ENCODE results near the gene MISP3.

MISP3 gene

DNA sequence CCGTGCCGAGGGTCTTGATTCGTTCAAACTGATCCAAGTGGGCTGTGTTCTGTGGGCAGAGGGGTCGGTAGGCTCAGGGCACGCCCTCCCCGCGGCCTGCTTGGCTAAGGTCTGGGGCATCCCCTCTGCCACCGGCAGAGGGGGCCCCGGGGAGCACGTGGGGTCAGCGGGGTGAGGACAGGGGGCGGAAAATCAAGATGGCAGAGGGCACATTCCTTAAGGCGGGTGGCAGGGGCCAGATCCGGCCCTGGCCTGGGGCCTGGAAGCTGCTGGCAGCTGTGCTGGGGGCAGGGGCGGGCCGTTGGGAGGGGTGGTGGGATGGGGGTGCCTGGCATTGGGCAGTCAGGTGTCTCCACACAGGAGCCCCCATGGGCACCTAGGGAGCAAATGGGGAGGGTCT, 34.3 kb downstream of the MISP3 start:
- TF ChIP-seq, protein P1, sequence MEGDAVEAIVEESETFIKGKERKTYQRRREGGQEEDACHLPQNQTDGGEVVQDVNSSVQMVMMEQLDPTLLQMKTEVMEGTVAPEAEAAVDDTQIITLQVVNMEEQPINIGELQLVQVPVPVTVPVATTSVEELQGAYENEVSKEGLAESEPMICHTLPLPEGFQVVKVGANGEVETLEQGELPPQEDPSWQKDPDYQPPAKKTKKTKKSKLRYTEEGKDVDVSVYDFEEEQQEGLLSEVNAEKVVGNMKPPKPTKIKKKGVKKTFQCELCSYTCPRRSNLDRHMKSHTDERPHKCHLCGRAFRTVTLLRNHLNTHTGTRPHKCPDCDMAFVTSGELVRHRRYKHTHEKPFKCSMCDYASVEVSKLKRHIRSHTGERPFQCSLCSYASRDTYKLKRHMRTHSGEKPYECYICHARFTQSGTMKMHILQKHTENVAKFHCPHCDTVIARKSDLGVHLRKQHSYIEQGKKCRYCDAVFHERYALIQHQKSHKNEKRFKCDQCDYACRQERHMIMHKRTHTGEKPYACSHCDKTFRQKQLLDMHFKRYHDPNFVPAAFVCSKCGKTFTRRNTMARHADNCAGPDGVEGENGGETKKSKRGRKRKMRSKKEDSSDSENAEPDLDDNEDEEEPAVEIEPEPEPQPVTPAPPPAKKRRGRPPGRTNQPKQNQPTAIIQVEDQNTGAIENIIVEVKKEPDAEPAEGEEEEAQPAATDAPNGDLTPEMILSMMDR (conservative IDR thresholded peaks at IDR 0.05; ENCODE audit: low read depth, low read length): no peak
- no peaks in the 10 kb centered on the region for H3K36me3 ChIP-seq (ENCODE audit: insufficient read depth)
- H3K4me3 ChIP-seq (IDR thresholded peaks at IDR 0.05; ENCODE audit: insufficient read depth, low read depth, low read length): no peak overlapping the region
- no peak overlapping the region for H3K27ac ChIP-seq
- H3K4me2 ChIP-seq: no peak overlapping the region
- no peaks in the 10 kb centered on the region for H3K27me3 ChIP-seq (ENCODE audit: insufficient read depth, low read depth)
- H3K79me2 ChIP-seq (ENCODE audit: insufficient read depth, low read depth): no peaks in the 10 kb centered on the region
- no peaks in the 10 kb centered on the region for H4K20me1 ChIP-seq (ENCODE audit: insufficient read depth)
- no peak overlapping the region for H2AFZ ChIP-seq (ENCODE audit: low read depth)
- H3K4me1 ChIP-seq (ENCODE audit: low read depth, poor library complexity, severe bottlenecking): peaks cover 41% of the 10 kb centered on the region
- H3K9ac ChIP-seq: no peak overlapping the region

DNA sequence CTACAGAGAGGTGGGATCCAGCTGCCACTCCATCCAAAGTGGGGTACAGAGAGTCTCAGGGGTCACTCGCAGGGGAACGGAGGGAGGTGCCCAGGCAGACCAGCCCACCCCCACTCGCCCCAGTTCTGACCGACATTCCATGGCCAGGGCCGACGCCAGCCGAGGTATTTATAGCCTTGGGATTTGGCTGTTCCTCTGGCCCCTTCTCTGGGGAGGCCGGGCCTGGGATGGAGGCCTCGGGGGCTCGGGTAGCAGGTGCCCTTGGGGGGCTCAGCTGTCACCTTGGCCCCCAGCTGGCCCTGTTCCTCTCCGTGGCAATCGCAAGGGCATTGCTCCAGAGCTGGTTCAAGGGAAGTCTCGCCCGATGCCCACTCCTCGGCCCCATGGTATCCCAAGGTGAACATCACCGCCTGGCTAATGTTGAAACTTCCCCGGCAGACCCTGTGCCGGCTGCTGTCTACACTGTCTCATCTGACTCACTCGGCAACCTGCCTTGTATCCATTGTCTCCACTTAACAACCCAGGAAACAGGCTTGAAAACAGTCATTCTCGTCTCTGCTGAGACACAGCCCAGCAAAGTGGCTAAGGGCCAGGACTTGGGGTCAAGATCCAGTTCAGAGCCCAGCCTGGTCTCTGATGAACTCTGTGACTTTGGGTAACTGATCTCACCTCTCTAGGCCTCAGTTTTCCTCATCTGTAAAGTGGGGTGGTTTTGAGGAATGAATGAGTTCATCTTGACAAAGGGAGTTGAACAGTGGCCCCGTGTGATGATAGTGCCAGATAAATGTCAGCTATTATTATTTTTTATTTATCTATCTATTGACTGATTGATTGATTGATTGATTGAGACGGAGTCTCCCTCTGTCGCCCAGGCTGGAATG, 35.2 kb downstream of the MISP3 start:
- Histone ChIP-seq H3K4me1 (ENCODE audit: low read depth, poor library complexity, severe bottlenecking) (peaks cover 31% of the 10 kb centered on the region), H3K4me3 (IDR thresholded peaks at IDR 0.05; ENCODE audit: insufficient read depth, low read depth, low read length) (no peak overlapping the region), H3K27ac (no peak overlapping the region), H2AFZ (ENCODE audit: low read depth) (no peak overlapping the region), H3K9ac (no peak overlapping the region), H3K27me3 (ENCODE audit: insufficient read depth, low read depth) (no peaks in the 10 kb centered on the region), H4K20me1 (ENCODE audit: insufficient read depth) (no peaks in the 10 kb centered on the region), H3K36me3 (ENCODE audit: insufficient read depth) (no peaks in the 10 kb centered on the region), H3K4me2 (no peak overlapping the region), H3K79me2 (ENCODE audit: insufficient read depth, low read depth) (no peaks in the 10 kb centered on the region)
- TF ChIP-seq, protein P1 (conservative IDR thresholded peaks at IDR 0.05; ENCODE audit: low read depth, low read length): no peak

DNA sequence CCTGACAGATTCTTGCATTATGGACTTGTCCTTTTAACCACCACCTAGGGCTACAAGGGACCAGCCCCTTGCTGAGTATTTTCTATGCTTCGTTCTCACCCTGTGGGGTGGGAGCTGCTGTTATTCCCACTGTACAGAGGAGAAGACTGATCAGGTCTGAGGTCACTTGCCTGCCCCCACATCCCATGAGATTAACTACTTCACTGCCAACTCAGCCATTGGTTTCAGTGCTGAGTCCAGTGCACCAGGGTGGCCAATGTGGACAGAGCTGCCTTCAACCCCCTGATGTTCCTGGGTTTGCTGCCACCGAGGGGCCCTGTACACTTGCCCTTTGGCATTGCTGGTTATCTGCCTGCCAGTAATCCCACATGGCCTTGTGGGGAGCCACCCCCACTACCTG, 38.1 kb downstream of the MISP3 start:
- H3K9ac ChIP-seq: no peak overlapping the region
- TF ChIP-seq, protein P1 (conservative IDR thresholded peaks at IDR 0.05; ENCODE audit: low read depth, low read length): no peak
- H3K4me1 ChIP-seq (ENCODE audit: low read depth, poor library complexity, severe bottlenecking): peaks cover 3% of the 10 kb centered on the region
- no peaks in the 10 kb centered on the region for H3K27me3 ChIP-seq (ENCODE audit: insufficient read depth, low read depth)
- H3K4me2 ChIP-seq: no peak overlapping the region
- H2AFZ ChIP-seq (ENCODE audit: low read depth): no peak overlapping the region
- H4K20me1 ChIP-seq (ENCODE audit: insufficient read depth): no peaks in the 10 kb centered on the region
- H3K79me2 ChIP-seq (ENCODE audit: insufficient read depth, low read depth): no peaks in the 10 kb centered on the region
- H3K36me3 ChIP-seq (ENCODE audit: insufficient read depth): no peaks in the 10 kb centered on the region
- no peak overlapping the region for H3K4me3 ChIP-seq (IDR thresholded peaks at IDR 0.05; ENCODE audit: insufficient read depth, low read depth, low read length)
- no peak overlapping the region for H3K27ac ChIP-seq

DNA sequence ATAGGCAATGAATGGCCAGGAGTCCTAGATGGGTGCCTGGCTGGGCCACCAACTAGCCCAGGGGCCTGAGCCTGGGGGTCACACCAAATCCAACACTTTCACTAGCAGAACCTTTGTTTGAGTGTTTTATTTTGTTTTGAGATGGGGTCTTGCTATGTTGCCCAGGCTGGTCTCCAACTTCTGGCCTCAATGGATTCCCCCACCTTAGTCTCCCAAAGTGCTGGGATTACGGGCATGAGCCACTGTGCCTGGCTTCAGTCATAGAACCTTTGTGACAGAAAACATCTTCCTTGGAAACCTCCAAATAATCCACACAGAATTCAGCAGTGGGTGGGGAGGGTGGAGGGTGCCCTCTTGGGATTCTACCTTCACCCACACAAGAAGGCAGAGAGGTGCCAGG, 38.9 kb downstream of the MISP3 start:
- TF ChIP-seq, protein P1 (conservative IDR thresholded peaks at IDR 0.05; ENCODE audit: low read depth, low read length): no peak
- no peak overlapping the region for H3K9ac ChIP-seq
- no peaks in the 10 kb centered on the region; the same call in 1 of the 2 replicates for H3K79me2 ChIP-seq (ENCODE audit: insufficient read depth, low read depth)
- no peak overlapping the region for H3K4me2 ChIP-seq
- H3K27me3 ChIP-seq (ENCODE audit: insufficient read depth, low read depth): no peaks in the 10 kb centered on the region
- no peaks in the 10 kb centered on the region for H4K20me1 ChIP-seq (ENCODE audit: insufficient read depth)
- peaks cover 7% of the 10 kb centered on the region for H3K4me1 ChIP-seq (ENCODE audit: low read depth, poor library complexity, severe bottlenecking)
- H3K27ac ChIP-seq: no peak overlapping the region
- H2AFZ ChIP-seq (ENCODE audit: low read depth): no peak overlapping the region
- no peak overlapping the region for H3K4me3 ChIP-seq (IDR thresholded peaks at IDR 0.05; ENCODE audit: insufficient read depth, low read depth, low read length)
- H3K36me3 ChIP-seq (ENCODE audit: insufficient read depth): no peaks in the 10 kb centered on the region

All from KMS-11 (cell line).